ENCODE measurements around the gene EMILIN2.

The EMILIN2 gene

GRCh38 chr18:2883076-2883735, 36.4 kb downstream of the EMILIN2 start:
- Histone ChIP-seq H3K79me1 (ENCODE audit: low read depth, low read length) (no peaks in the 10 kb centered on the region), H3K4me2 (ENCODE audit: insufficient read depth, low read length, poor library complexity, severe bottlenecking) (no peak overlapping the region), H3K18ac (ENCODE audit: low read length) (peak overlapping the region; percentile 32), H3K9me3 (replicated peaks in 1 of 2; ENCODE audit: control insufficient read depth in 2 of 2, insufficient read depth in 1 of 2, low read depth in 1 of 2, low read length in 2 of 2) (peaks cover 1 to 4% of the 10 kb centered on the region in 2 donors), H3K4me3 (ENCODE audit: low read length in 2 of 2) (no peak overlapping the region), H2BK120ac (ENCODE audit: low read depth, low read length) (no peak overlapping the region), H3K27ac (replicated peaks; ENCODE audit: low read length) (no peak overlapping the region), H3K36me3 (replicated peaks in 1 of 2; ENCODE audit: control insufficient read depth in 2 of 2, insufficient read depth in 2 of 2, low read length in 2 of 2) (no peaks in the 10 kb centered on the region), H3K9ac (ENCODE audit: low read depth, low read length, poor library complexity) (peak overlapping the region; percentile 15), H3K23ac (ENCODE audit: low read depth, low read length, poor library complexity) (peak overlapping the region; percentile 2), H2BK12ac (ENCODE audit: low read length) (no peak overlapping the region), H3K27me3 (ENCODE audit: control insufficient read depth in 3 of 3, insufficient read depth in 3 of 3, low read depth in 1 of 3, low read length in 3 of 3) (peaks cover 0 to 3% (median 0%) of the 10 kb centered on the region in 3 experiments), H3K14ac (ENCODE audit: low read length) (peak overlapping the region; percentile 11), H4K8ac (ENCODE audit: low read depth, low read length) (no peak overlapping the region), H3K4ac (ENCODE audit: low read length) (no peak overlapping the region), H2BK5ac (ENCODE audit: low read length) (no peak overlapping the region), H3K4me1 (ENCODE audit: control insufficient read depth in 2 of 2, insufficient read depth in 1 of 2, low read depth in 1 of 2, low read length in 2 of 2) (peaks cover 2 to 11% of the 10 kb centered on the region in 2 donors), H2BK15ac (ENCODE audit: low read length) (no peak overlapping the region), H2AK5ac (ENCODE audit: low read depth, low read length) (no peak overlapping the region), H2AFZ (ENCODE audit: low read length) (peak overlapping the region; percentile 71), H4K91ac (ENCODE audit: low read depth, low read length, poor library complexity) (no peak overlapping the region)
- no peak for DNase-seq (ENCODE audit: low spot score)
- no CpG with 5 or more reads among the region's 10 CpGs for WGBS, 2 donors (ENCODE audit: extremely low coverage in 2 of 2, insufficient read length in 2 of 2, insufficient replicate concordance in 1 of 2)

- no peak overlapping the region for H3K18ac ChIP-seq (ENCODE audit: low read length)
- H3K4me3 ChIP-seq (ENCODE audit: low read length in 2 of 2): no peak overlapping the region
- peaks cover 2 to 12% of the 10 kb centered on the region in 2 donors for H3K4me1 ChIP-seq (ENCODE audit: control insufficient read depth in 2 of 2, insufficient read depth in 1 of 2, low read depth in 1 of 2, low read length in 2 of 2)
- peaks cover 1 to 7% of the 10 kb centered on the region in 2 donors for H3K9me3 ChIP-seq (replicated peaks in 1 of 2; ENCODE audit: control insufficient read depth in 2 of 2, insufficient read depth in 1 of 2, low read depth in 1 of 2, low read length in 2 of 2)
- no peak overlapping the region for H2AK5ac ChIP-seq (ENCODE audit: low read depth, low read length)
- no peak overlapping the region for H2BK120ac ChIP-seq (ENCODE audit: low read depth, low read length)
- no peak overlapping the region for H2AFZ ChIP-seq (ENCODE audit: low read length)
- no peak overlapping the region for H4K91ac ChIP-seq (ENCODE audit: low read depth, low read length, poor library complexity)
- H3K14ac ChIP-seq (ENCODE audit: low read length): no peak overlapping the region
- no peak overlapping the region for H3K4me2 ChIP-seq (ENCODE audit: insufficient read depth, low read length, poor library complexity, severe bottlenecking)
- WGBS, 2 donors (ENCODE audit: extremely low coverage in 2 of 2, insufficient read length in 2 of 2, insufficient replicate concordance in 1 of 2): no CpG with 5 or more reads among the region's 13 CpGs
- no peak overlapping the region for H2BK5ac ChIP-seq (ENCODE audit: low read length)
- H3K23ac ChIP-seq (ENCODE audit: low read depth, low read length, poor library complexity): no peak overlapping the region
- H4K8ac ChIP-seq (ENCODE audit: low read depth, low read length): no peak overlapping the region
- H3K4ac ChIP-seq (ENCODE audit: low read length): no peak overlapping the region
- no peak overlapping the region for H2BK12ac ChIP-seq (ENCODE audit: low read length)
- H3K36me3 ChIP-seq (replicated peaks in 1 of 2; ENCODE audit: control insufficient read depth in 2 of 2, insufficient read depth in 2 of 2, low read length in 2 of 2): no peaks in the 10 kb centered on the region
- DNase-seq (ENCODE audit: low spot score): no peak
- H3K9ac ChIP-seq (ENCODE audit: low read depth, low read length, poor library complexity): no peak overlapping the region
- H2BK15ac ChIP-seq (ENCODE audit: low read length): no peak overlapping the region
- no peak overlapping the region for H3K27ac ChIP-seq (replicated peaks; ENCODE audit: low read length)
- H3K79me1 ChIP-seq (ENCODE audit: low read depth, low read length): no peaks in the 10 kb centered on the region
- H3K27me3 ChIP-seq (ENCODE audit: control insufficient read depth in 3 of 3, insufficient read depth in 3 of 3, low read depth in 1 of 3, low read length in 3 of 3): peaks cover 0 to 2% (median 0%) of the 10 kb centered on the region in 3 experiments
Observed at GRCh38 chr18:2884706-2885285, 38.0 kb downstream of the EMILIN2 start.

GRCh38 chr18:2887470-2887869, 40.7 kb downstream of the EMILIN2 start:
- H2BK5ac ChIP-seq (ENCODE audit: low read length): no peak overlapping the region
- no peak overlapping the region for H3K23ac ChIP-seq (ENCODE audit: low read depth, low read length, poor library complexity)
- no peak overlapping the region for H4K91ac ChIP-seq (ENCODE audit: low read depth, low read length, poor library complexity)
- DNase-seq (ENCODE audit: low spot score): no peak
- H3K18ac ChIP-seq (ENCODE audit: low read length): no peak overlapping the region
- no peak overlapping the region for H4K8ac ChIP-seq (ENCODE audit: low read depth, low read length)
- WGBS, 2 donors (ENCODE audit: extremely low coverage in 2 of 2, insufficient read length in 2 of 2, insufficient replicate concordance in 1 of 2): no CpG with 5 or more reads among the region's 4 CpGs
- no peak overlapping the region for H3K14ac ChIP-seq (ENCODE audit: low read length)
- no peaks in the 10 kb centered on the region for H3K79me1 ChIP-seq (ENCODE audit: low read depth, low read length)
- no peaks in the 10 kb centered on the region for H3K36me3 ChIP-seq (replicated peaks in 1 of 2; ENCODE audit: control insufficient read depth in 2 of 2, insufficient read depth in 2 of 2, low read length in 2 of 2)
- no peaks in the 10 kb centered on the region for H3K27me3 ChIP-seq (ENCODE audit: control insufficient read depth in 3 of 3, insufficient read depth in 3 of 3, low read depth in 1 of 3, low read length in 3 of 3)
- peaks cover 2 to 5% of the 10 kb centered on the region in 2 donors for H3K4me1 ChIP-seq (ENCODE audit: control insufficient read depth in 2 of 2, insufficient read depth in 1 of 2, low read depth in 1 of 2, low read length in 2 of 2)
- no peak overlapping the region for H2BK15ac ChIP-seq (ENCODE audit: low read length)
- no peak overlapping the region for H2AK5ac ChIP-seq (ENCODE audit: low read depth, low read length)
- no peak overlapping the region for H3K9ac ChIP-seq (ENCODE audit: low read depth, low read length, poor library complexity)
- no peak overlapping the region for H3K4me2 ChIP-seq (ENCODE audit: insufficient read depth, low read length, poor library complexity, severe bottlenecking)
- no peak overlapping the region for H3K27ac ChIP-seq (replicated peaks; ENCODE audit: low read length)
- no peak overlapping the region for H2AFZ ChIP-seq (ENCODE audit: low read length)
- no peak overlapping the region for H3K4me3 ChIP-seq (ENCODE audit: low read length in 2 of 2)
- H2BK120ac ChIP-seq (ENCODE audit: low read depth, low read length): no peak overlapping the region
- peaks cover 1 to 7% of the 10 kb centered on the region in 2 donors for H3K9me3 ChIP-seq (replicated peaks in 1 of 2; ENCODE audit: control insufficient read depth in 2 of 2, insufficient read depth in 1 of 2, low read depth in 1 of 2, low read length in 2 of 2)
- no peak overlapping the region for H2BK12ac ChIP-seq (ENCODE audit: low read length)
- no peak overlapping the region for H3K4ac ChIP-seq (ENCODE audit: low read length)

- no peak for DNase-seq (ENCODE audit: low spot score)
- Histone ChIP-seq H3K4me2 (ENCODE audit: insufficient read depth, low read length, poor library complexity, severe bottlenecking) (no peak overlapping the region), H2AFZ (ENCODE audit: low read length) (no peak overlapping the region), H3K14ac (ENCODE audit: low read length) (no peak overlapping the region), H3K9me3 (replicated peaks in 1 of 2; ENCODE audit: control insufficient read depth in 2 of 2, insufficient read depth in 1 of 2, low read depth in 1 of 2, low read length in 2 of 2) (peaks cover 1 to 7% of the 10 kb centered on the region in 2 donors), H3K4ac (ENCODE audit: low read length) (no peak overlapping the region), H3K36me3 (replicated peaks in 1 of 2; ENCODE audit: control insufficient read depth in 2 of 2, insufficient read depth in 2 of 2, low read length in 2 of 2) (no peaks in the 10 kb centered on the region), H3K27ac (replicated peaks; ENCODE audit: low read length) (no peak overlapping the region), H3K18ac (ENCODE audit: low read length) (no peak overlapping the region), H3K4me1 (ENCODE audit: control insufficient read depth in 2 of 2, insufficient read depth in 1 of 2, low read depth in 1 of 2, low read length in 2 of 2) (peaks cover 4 to 5% of the 10 kb centered on the region in 2 donors), H3K4me3 (ENCODE audit: low read length in 2 of 2) (no peak overlapping the region), H2BK12ac (ENCODE audit: low read length) (no peak overlapping the region), H3K9ac (ENCODE audit: low read depth, low read length, poor library complexity) (no peak overlapping the region), H2BK120ac (ENCODE audit: low read depth, low read length) (no peak overlapping the region), H3K79me1 (ENCODE audit: low read depth, low read length) (no peaks in the 10 kb centered on the region), H4K91ac (ENCODE audit: low read depth, low read length, poor library complexity) (no peak overlapping the region), H2AK5ac (ENCODE audit: low read depth, low read length) (no peak overlapping the region), H3K23ac (ENCODE audit: low read depth, low read length, poor library complexity) (no peak overlapping the region), H2BK15ac (ENCODE audit: low read length) (no peak overlapping the region), H2BK5ac (ENCODE audit: low read length) (no peak overlapping the region), H4K8ac (ENCODE audit: low read depth, low read length) (no peak overlapping the region), H3K27me3 (ENCODE audit: control insufficient read depth in 3 of 3, insufficient read depth in 3 of 3, low read depth in 1 of 3, low read length in 3 of 3) (no peaks in the 10 kb centered on the region)
- WGBS, 2 donors (ENCODE audit: extremely low coverage in 2 of 2, insufficient read length in 2 of 2, insufficient replicate concordance in 1 of 2): no CpG with 5 or more reads among the region's 3 CpGs
Observed at GRCh38 chr18:2889761-2890192, 43.0 kb downstream of the EMILIN2 start.

Measured in neuronal stem cell (in vitro differentiated cells).